Neural cell (in vitro differentiated cells): Measurements from ENCODE around the gene MARK2.

ENCODE experiments used
- CTCF ChIP-seq: fragments of 450-650 bp; IDR thresholded peaks from 2 replicates; pipeline ENCODE4 v1.5.1; 2014; ENCODE audit warnings: antibody characterized with exemption, mild to moderate bottlenecking, moderate library complexity; ENCODE audit not compliant: poor library complexity, severe bottlenecking
- EZH2 ChIP-seq: fragments of 200-600, 300-800 bp; shearing (Covaris generic), sonication (generic); IDR thresholded peaks from 2 replicates; pipeline ENCODE4 v1.6.1; 2014; ENCODE audit warnings: antibody characterized with exemption, low read length, borderline replicate concordance, mild to moderate bottlenecking; ENCODE audit not compliant: insufficient read depth, poor library complexity, severe bottlenecking
- MXI1 ChIP-seq: fragments of 450-650 bp; conservative IDR thresholded peaks from 2 replicates; pipeline ENCODE4 v1.6.1; 2014; ENCODE audit warnings: antibody characterized with exemption, mild to moderate bottlenecking; ENCODE audit not compliant: poor library complexity, severe bottlenecking
- POLR2AphosphoS5 ChIP-seq: IDR thresholded peaks from 2 replicates; pipeline ENCODE4 v1.6.1; 2012
- RAD21 ChIP-seq: fragments of 450-650 bp; conservative IDR thresholded peaks from 2 replicates; pipeline ENCODE4 v1.6.1; 2014; ENCODE audit warnings: antibody characterized with exemption, mild to moderate bottlenecking, moderate library complexity
- SMC3 ChIP-seq: fragments of 450-650 bp; conservative IDR thresholded peaks from 2 replicates; pipeline ENCODE4 v1.6.1; 2014; ENCODE audit warnings: antibody characterized with exemption, mild to moderate bottlenecking, moderate library complexity; ENCODE audit not compliant: poor library complexity
- TAF1 ChIP-seq: IDR thresholded peaks from 2 replicates; pipeline ENCODE4 v1.6.1; 2012; ENCODE audit warnings: low read depth

GRCh38 chr11:63904743-63905142 is 65.8 kb downstream of the MARK2 start:
- TF ChIP-seq CTCF (no peak), TAF1 (no peak), EZH2 (no peak), RAD21 (no peak), POLR2AphosphoS5 (no peak), SMC3 (no peak), MXI1 (no peak)
